HEK293 (cell line): ENCODE measurements around the gene FOXC2.

Source experiments
- HOXC10 ChIP-seq: sonication (generic); formaldehyde crosslinking; IDR thresholded peaks from 2 replicates; pipeline ENCODE4 v1.8.1; 2023; ENCODE audit warnings: mild to moderate bottlenecking, missing genetic modification reagents
- INSM2 ChIP-seq: fragments of 450-650 bp; formaldehyde crosslinking; IDR thresholded peaks from 2 replicates; pipeline ENCODE4 v1.5.1; 2016; ENCODE audit warnings: missing biosample characterization, missing genetic modification characterization
- PATZ1 ChIP-seq: fragments of 450-650 bp; formaldehyde crosslinking; IDR thresholded peaks from 2 replicates; pipeline ENCODE4 v1.5.1; 2016; ENCODE audit warnings: missing biosample characterization, missing genetic modification characterization
- PRDM1 ChIP-seq: fragments of 450-650 bp; formaldehyde crosslinking; IDR thresholded peaks from 2 replicates; pipeline ENCODE4; 2016; ENCODE audit warnings: missing biosample characterization, missing genetic modification characterization
- PRDM10 ChIP-seq: fragments of 450-650 bp; formaldehyde crosslinking; IDR thresholded peaks from 2 replicates; pipeline ENCODE4 v1.5.1; 2016; ENCODE audit warnings: missing biosample characterization, missing genetic modification characterization
- PRDM4 ChIP-seq: fragments of 450-650 bp; formaldehyde crosslinking; IDR thresholded peaks from 2 replicates; pipeline ENCODE4 v1.5.1; 2017; ENCODE audit warnings: missing biosample characterization, missing genetic modification characterization
- SP7 ChIP-seq: fragments of 450-650 bp; formaldehyde crosslinking; IDR thresholded peaks from 2 replicates; pipeline ENCODE4 v1.5.1; 2016; ENCODE audit warnings: missing biosample characterization, missing genetic modification characterization
- ZBTB17 ChIP-seq: fragments of 450-650 bp; formaldehyde crosslinking; IDR thresholded peaks from 2 replicates; pipeline ENCODE4 v1.5.1; 2016; ENCODE audit warnings: missing biosample characterization, missing genetic modification characterization
- ZBTB21 ChIP-seq: fragments of 450-650 bp; formaldehyde crosslinking; IDR thresholded peaks from 2 replicates; pipeline ENCODE4 v1.5.1; 2017; ENCODE audit warnings: missing biosample characterization, missing genetic modification characterization
- ZBTB44 ChIP-seq: fragments of 450-650 bp; IDR thresholded peaks from 2 replicates; pipeline ENCODE4 v1.5.1; 2018; ENCODE audit warnings: missing biosample characterization, mild to moderate bottlenecking, missing genetic modification characterization
- ZEB2 ChIP-seq: fragments of 450-650 bp; formaldehyde crosslinking; IDR thresholded peaks from 2 replicates; pipeline ENCODE4 v1.5.1; 2016; ENCODE audit warnings: missing biosample characterization, missing genetic modification characterization
- ZFHX2 ChIP-seq: fragments of 450-650 bp; formaldehyde crosslinking; conservative IDR thresholded peaks from 2 replicates; pipeline ENCODE4 v1.5.1; 2016; ENCODE audit warnings: missing biosample characterization, missing genetic modification characterization
- ZNF24 ChIP-seq: fragments of 450-650 bp; formaldehyde crosslinking; IDR thresholded peaks from 2 replicates; pipeline ENCODE4 v1.5.1; 2016; ENCODE audit warnings: missing biosample characterization, missing genetic modification characterization
- ZNF311 ChIP-seq: fragments of 450-650 bp; formaldehyde crosslinking; IDR thresholded peaks from 2 replicates; pipeline ENCODE4 v1.5.1; 2017; ENCODE audit warnings: missing biosample characterization, missing genetic modification characterization, borderline replicate concordance
- ZNF354C ChIP-seq: fragments of 450-650 bp; formaldehyde crosslinking; IDR thresholded peaks from 2 replicates; pipeline ENCODE4 v1.5.1; 2016; ENCODE audit warnings: missing biosample characterization, missing genetic modification characterization, low read depth, borderline replicate concordance
- ZNF366 ChIP-seq: fragments of 450-650 bp; formaldehyde crosslinking; conservative IDR thresholded peaks from 2 replicates; pipeline ENCODE4 v1.5.1; 2016; ENCODE audit warnings: missing biosample characterization, missing genetic modification characterization
- ZNF548 ChIP-seq: fragments of 450-650 bp; formaldehyde crosslinking; IDR thresholded peaks from 2 replicates; pipeline ENCODE4 v1.5.1; 2016; ENCODE audit warnings: missing biosample characterization, missing genetic modification characterization
- ZNF600 ChIP-seq: fragments of 450-650 bp; formaldehyde crosslinking; IDR thresholded peaks from 2 replicates; pipeline ENCODE4 v1.5.1; 2016; ENCODE audit warnings: missing biosample characterization, missing genetic modification characterization
- ZNF610 ChIP-seq: fragments of 450-650 bp; formaldehyde crosslinking; IDR thresholded peaks from 2 replicates; pipeline ENCODE4 v1.5.1; 2016; ENCODE audit warnings: missing biosample characterization, missing genetic modification characterization, borderline replicate concordance
- ZNF629 ChIP-seq: fragments of 450-650 bp; formaldehyde crosslinking; IDR thresholded peaks from 2 replicates; pipeline ENCODE4 v1.5.1; 2017; ENCODE audit warnings: missing biosample characterization, missing genetic modification characterization
- ZNF658 ChIP-seq: fragments of 450-650 bp; formaldehyde crosslinking; IDR thresholded peaks from 2 replicates; pipeline ENCODE4; 2016; ENCODE audit warnings: missing biosample characterization, missing genetic modification characterization
- ZNF692 ChIP-seq: fragments of 450-650 bp; formaldehyde crosslinking; IDR thresholded peaks from 2 replicates; pipeline ENCODE4 v1.5.1; 2016; ENCODE audit warnings: missing biosample characterization, missing genetic modification characterization
- ZSCAN30 ChIP-seq: fragments of 450-650 bp; IDR thresholded peaks from 2 replicates; pipeline ENCODE4 v1.5.1; 2018; ENCODE audit warnings: missing biosample characterization, mild to moderate bottlenecking, missing genetic modification characterization, moderate library complexity
- ZXDB ChIP-seq: fragments of 450-650 bp; formaldehyde crosslinking; IDR thresholded peaks from 2 replicates; pipeline ENCODE4 v1.5.1; 2016; ENCODE audit warnings: missing biosample characterization, missing genetic modification characterization

The FOXC2 gene

GRCh38 chr16:86563469-86564345 is 2.9 kb upstream of the FOXC2 start (continued):
- no peak for TF ChIP-seq ZNF311
- TF ChIP-seq ZXDB (tag by site-specific recombination), result 0 out of 2 replicates have a peak, but pooled peaks have one; percentile 16
- TF ChIP-seq ZNF692, result peak; percentile 68
- TF ChIP-seq HOXC10, result no peak
- TF ChIP-seq ZNF658, result no peak
- no peak for TF ChIP-seq ZNF600 (tag by site-specific recombination)
- TF ChIP-seq ZBTB17 (tag by site-specific recombination), result 0 out of 2 replicates have a peak, but pooled peaks have one; percentile 10
- TF ChIP-seq ZFHX2 (tag by site-specific recombination), result peak; percentile 39; the same call in 1 of the 2 replicates
- peak; percentile 37; the same call in 1 of the 2 replicates for TF ChIP-seq ZNF629 (tag by site-specific recombination)
- TF ChIP-seq ZSCAN30 (tag by site-specific recombination), result peak; percentile 93
- peak; percentile 41; the same call in 1 of the 2 replicates for TF ChIP-seq PATZ1 (tag by site-specific recombination)
- TF ChIP-seq ZBTB21, result no peak
- peak; percentile 38; the same call in 1 of the 2 replicates for TF ChIP-seq PRDM1
- TF ChIP-seq PRDM10 (tag by site-specific recombination), result peak; percentile 96
- no peak for TF ChIP-seq ZNF548 (tag by site-specific recombination)
- TF ChIP-seq ZBTB44 (tag by site-specific recombination), result 0 out of 2 replicates have a peak, but pooled peaks have one; percentile 37
- 0 out of 2 replicates have a peak, but pooled peaks have one; percentile 10 for TF ChIP-seq ZNF366 (tag by site-specific recombination)
- TF ChIP-seq ZNF354C (tag by site-specific recombination), result no peak
- TF ChIP-seq PRDM4 (tag by site-specific recombination), result no peak
- TF ChIP-seq SP7 (tag by site-specific recombination), result peak; percentile 56; the same call in 1 of the 2 replicates
- TF ChIP-seq ZEB2 (tag by site-specific recombination), result peak; percentile 71; the same call in 1 of the 2 replicates
- 0 out of 2 replicates have a peak, but pooled peaks have one; percentile 27 for TF ChIP-seq INSM2 (tag by site-specific recombination)
- peak; percentile 50; the same call in 1 of the 2 replicates for TF ChIP-seq ZNF610 (tag by site-specific recombination)
- no peak for TF ChIP-seq ZNF24 (tag by site-specific recombination)
